ENCODE measurements around the gene MFAP4. TPM values are rescaled to one million over a fixed set of nuclear protein-coding genes. Genes with fewer than 3 reads are reported as not detected.

Gene MFAP4
- total and polyA plus RNA-seq, 5 donors from 2014 or later = not detected

DNA sequence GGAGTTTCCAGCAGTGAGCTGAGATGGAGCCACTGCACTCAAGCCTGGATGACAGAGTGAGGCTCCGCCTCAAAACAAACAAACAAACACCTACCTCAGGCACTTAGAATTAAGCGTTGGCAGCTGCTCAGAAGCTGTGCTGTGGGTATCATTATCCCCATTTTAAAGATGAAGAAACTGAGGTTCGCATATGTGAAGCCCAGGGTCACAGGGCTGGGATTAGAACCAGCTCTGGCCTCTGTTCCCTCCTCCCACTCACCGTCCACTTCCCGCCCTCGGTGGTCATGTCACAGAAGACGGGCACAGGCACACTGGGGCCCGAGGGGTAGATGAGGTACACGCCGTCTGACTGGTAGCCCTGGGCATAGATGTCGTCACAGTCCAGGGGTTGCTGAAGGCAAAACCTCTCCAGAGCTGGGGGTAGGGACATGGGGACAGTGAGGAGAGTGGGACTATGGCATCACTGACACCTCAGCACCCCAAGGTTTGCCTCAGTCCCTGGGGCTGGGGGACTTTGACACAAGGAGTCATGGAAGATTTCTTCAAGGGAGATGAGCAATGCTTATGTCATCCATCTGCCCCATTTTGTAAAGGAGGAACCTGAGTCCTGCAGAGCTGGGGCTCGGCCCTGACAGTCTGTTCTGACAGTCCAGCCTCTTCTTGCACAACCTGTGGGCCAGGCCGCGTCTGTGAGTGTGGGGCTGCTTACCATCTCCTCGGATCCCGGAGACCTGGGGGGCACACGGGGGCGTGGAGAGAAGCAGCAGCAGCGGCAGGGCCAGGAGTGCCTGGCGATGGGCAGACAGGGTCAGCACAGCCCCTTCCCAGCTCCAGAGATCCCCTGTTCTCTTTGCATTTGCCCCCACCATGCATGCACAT, 700 bp downstream of the MFAP4 start:
- ATAC-seq (ENCODE audit: low read depth in 2 of 2) = peak in 1 of 2 donors; percentile 8
- Histone ChIP-seq H3K9me3 (ENCODE audit: control insufficient read depth in 2 of 2, low read length in 2 of 2) (no peaks in the 10 kb centered on the region), H3K27ac (ENCODE audit: insufficient read depth, low read length, poor library complexity, severe bottlenecking) (no peak overlapping the region), H3K4me3 (ENCODE audit: low read depth, low read length) (no peak overlapping the region), H3K36me3 (ENCODE audit: control insufficient read depth, insufficient read depth, low read length) (peaks cover 22% of the 10 kb centered on the region), H3K27me3 (ENCODE audit: control insufficient read depth, insufficient read depth, low read length) (no peaks in the 10 kb centered on the region), H3K4me1 (ENCODE audit: control insufficient read depth, insufficient read depth, low read length, poor library complexity, severe bottlenecking) (no peaks in the 10 kb centered on the region)
- no peak for DNase-seq
- H3K27me3 Mint-ChIP-seq = no peaks in the 10 kb centered on the region
- H3K4me3 Mint-ChIP-seq = no peak overlapping the region
- no peaks in the 10 kb centered on the region for H3K9me3 Mint-ChIP-seq
- H3K36me3 Mint-ChIP-seq = peaks cover 17% of the 10 kb centered on the region
- peak overlapping the region in 2 of 3 donors; percentile 5 to 42 for H3K27ac Mint-ChIP-seq
- H3K4me1 Mint-ChIP-seq = peaks cover 0 to 5% (median 2%) of the 10 kb centered on the region in 4 donors

- no peak for ATAC-seq (ENCODE audit: low read depth in 2 of 2)
- Mint-ChIP-seq H3K27me3 (no peaks in the 10 kb centered on the region), H3K9me3 (no peaks in the 10 kb centered on the region), H3K36me3 (peaks cover 23% of the 10 kb centered on the region), H3K4me3 (no peak overlapping the region), H3K4me1 (peaks cover 0 to 5% (median 2%) of the 10 kb centered on the region in 4 donors), H3K27ac (no peak overlapping the region)
- DNase-seq = no peak
- no peaks in the 10 kb centered on the region for H3K9me3 ChIP-seq (ENCODE audit: control insufficient read depth in 2 of 2, low read length in 2 of 2)
- no peaks in the 10 kb centered on the region for H3K4me1 ChIP-seq (ENCODE audit: control insufficient read depth, insufficient read depth, low read length, poor library complexity, severe bottlenecking)
- H3K27ac ChIP-seq (ENCODE audit: insufficient read depth, low read length, poor library complexity, severe bottlenecking) = no peak overlapping the region
- peaks cover 28% of the 10 kb centered on the region for H3K36me3 ChIP-seq (ENCODE audit: control insufficient read depth, insufficient read depth, low read length)
- H3K4me3 ChIP-seq (ENCODE audit: low read depth, low read length) = no peak overlapping the region
- no peaks in the 10 kb centered on the region for H3K27me3 ChIP-seq (ENCODE audit: control insufficient read depth, insufficient read depth, low read length)
These were observed 1.4 kb downstream of the MFAP4 start for GRCh38 chr17:19385521-19385983.

DNA sequence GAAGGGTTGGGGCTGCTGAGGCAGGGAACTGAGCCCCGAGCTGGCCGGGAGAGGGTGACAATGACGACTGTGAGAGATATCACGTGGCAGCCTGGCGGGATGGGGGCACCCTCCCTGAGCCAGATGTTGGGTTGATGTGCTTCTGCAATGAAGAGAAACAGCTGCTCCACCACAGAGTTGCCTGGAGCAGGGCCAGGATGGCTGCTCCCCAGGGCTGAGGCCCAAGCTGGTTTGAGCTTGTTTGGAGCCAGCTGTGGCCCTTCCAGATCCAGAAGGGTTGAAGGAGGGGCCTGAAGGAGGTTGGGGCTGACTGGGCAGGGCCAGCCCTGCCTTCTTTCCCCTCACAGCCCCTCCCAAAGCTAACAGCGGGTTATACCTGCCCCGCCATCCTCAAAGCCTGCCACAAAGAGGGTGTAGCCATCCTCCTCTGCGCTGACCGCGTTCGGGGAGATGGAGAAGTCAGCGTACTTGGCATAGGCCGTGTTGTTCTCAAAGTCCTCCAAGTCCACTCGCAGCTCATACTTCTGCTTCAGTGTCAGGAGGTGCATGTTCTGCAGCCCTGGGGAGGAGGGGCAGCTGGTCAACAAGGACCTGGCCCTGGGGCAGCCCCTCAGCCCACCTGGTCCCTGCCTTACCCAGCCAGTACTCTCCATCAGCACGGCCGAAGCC, 2.1 kb downstream of the MFAP4 start:
- Histone ChIP-seq H3K4me1 (ENCODE audit: control insufficient read depth, insufficient read depth, low read length, poor library complexity, severe bottlenecking) (no peaks in the 10 kb centered on the region), H3K9me3 (ENCODE audit: control insufficient read depth in 2 of 2, low read length in 2 of 2) (no peaks in the 10 kb centered on the region), H3K27ac (ENCODE audit: insufficient read depth, low read length, poor library complexity, severe bottlenecking) (no peak overlapping the region), H3K36me3 (ENCODE audit: control insufficient read depth, insufficient read depth, low read length) (peaks cover 34% of the 10 kb centered on the region), H3K27me3 (ENCODE audit: control insufficient read depth, insufficient read depth, low read length) (no peaks in the 10 kb centered on the region), H3K4me3 (ENCODE audit: low read depth, low read length) (no peak overlapping the region)
- H3K4me3 Mint-ChIP-seq = peak overlapping the region in 1 of 4 donors; percentile 44
- DNase-seq (no peak), ATAC-seq (ENCODE audit: low read depth in 2 of 2) (no peak)
- peak overlapping the region in 1 of 3 donors; percentile 87 for H3K27ac Mint-ChIP-seq
- H3K27me3 Mint-ChIP-seq = no peaks in the 10 kb centered on the region
- H3K36me3 Mint-ChIP-seq = peaks cover 29% of the 10 kb centered on the region
- H3K4me1 Mint-ChIP-seq = peaks cover 0 to 5% (median 2%) of the 10 kb centered on the region in 4 donors
- H3K9me3 Mint-ChIP-seq = no peaks in the 10 kb centered on the region

GRCh38 chr17:19383681-19384470, 3.1 kb downstream of the MFAP4 start:
- no peaks in the 10 kb centered on the region for H3K27me3 Mint-ChIP-seq
- H3K36me3 Mint-ChIP-seq = peaks cover 32% of the 10 kb centered on the region

DNA sequence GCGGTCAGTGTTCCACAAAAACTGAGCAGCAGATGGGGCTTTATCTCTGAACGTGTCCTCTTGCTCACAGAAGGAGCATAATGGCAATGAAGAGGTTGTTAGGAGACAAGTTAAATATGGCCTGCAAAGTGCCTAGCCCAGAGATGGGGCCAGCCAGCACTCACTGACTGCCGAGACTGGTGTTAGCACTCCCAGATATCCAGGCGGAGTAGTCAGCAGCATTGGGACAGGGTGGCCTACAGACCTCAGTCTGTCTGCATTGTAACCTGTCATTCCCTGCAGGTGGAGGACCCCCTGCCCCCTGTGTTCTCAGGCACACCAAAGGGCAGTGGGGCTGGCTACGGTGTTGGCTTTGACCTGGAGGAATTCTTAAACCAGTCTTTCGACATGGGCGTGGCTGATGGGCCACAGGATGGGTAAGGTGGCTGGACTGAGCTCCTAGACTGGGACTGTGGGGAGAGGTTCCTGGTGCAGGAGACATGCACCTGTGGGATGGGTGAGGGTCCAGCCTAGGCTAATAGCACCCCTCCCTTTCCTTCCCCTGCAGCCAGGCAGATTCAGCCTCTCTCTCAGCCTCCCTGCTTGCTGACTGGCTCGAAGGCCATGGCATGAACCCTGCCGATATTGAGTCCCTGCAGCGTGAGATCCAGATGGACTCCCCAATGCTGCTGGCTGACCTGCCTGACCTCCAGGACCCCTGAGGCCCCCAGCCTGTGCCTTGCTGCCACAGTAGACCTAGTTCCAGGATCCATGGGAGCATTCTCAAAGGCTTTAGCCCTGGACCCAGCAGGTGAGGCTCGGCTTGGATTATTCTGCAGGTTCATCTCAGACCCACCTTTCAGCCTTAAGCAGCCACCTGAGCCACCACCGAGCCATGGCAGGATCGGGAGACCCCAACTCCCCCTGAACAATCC, 4.2 kb downstream of the MFAP4 start:
- Mint-ChIP-seq H3K27ac (no peak overlapping the region), H3K36me3 (peaks cover 32% of the 10 kb centered on the region), H3K9me3 (no peaks in the 10 kb centered on the region), H3K4me1 (peaks cover 0 to 10% (median 6%) of the 10 kb centered on the region in 4 donors), H3K4me3 (no peak overlapping the region), H3K27me3 (no peaks in the 10 kb centered on the region)
- Histone ChIP-seq H3K27me3 (ENCODE audit: control insufficient read depth, insufficient read depth, low read length) (no peaks in the 10 kb centered on the region), H3K4me1 (ENCODE audit: control insufficient read depth, insufficient read depth, low read length, poor library complexity, severe bottlenecking) (peaks cover 5% of the 10 kb centered on the region), H3K36me3 (ENCODE audit: control insufficient read depth, insufficient read depth, low read length) (peaks cover 34% of the 10 kb centered on the region), H3K27ac (ENCODE audit: insufficient read depth, low read length, poor library complexity, severe bottlenecking) (no peak overlapping the region), H3K9me3 (ENCODE audit: control insufficient read depth in 2 of 2, low read length in 2 of 2) (no peaks in the 10 kb centered on the region), H3K4me3 (ENCODE audit: low read depth, low read length) (no peak overlapping the region)
- DNase-seq = no peak
- ATAC-seq (ENCODE audit: low read depth in 2 of 2) = no peak

More at GRCh38 chr17:19383681-19384470, 3.1 kb downstream of the MFAP4 start:
- H3K27ac ChIP-seq (ENCODE audit: insufficient read depth, low read length, poor library complexity, severe bottlenecking) = no peak overlapping the region
- Mint-ChIP-seq H3K4me3 (no peak overlapping the region), H3K27ac (peak overlapping the region in 2 of 3 donors; percentile 31 to 87), H3K4me1 (peaks cover 0 to 10% (median 5%) of the 10 kb centered on the region in 4 donors), H3K9me3 (no peaks in the 10 kb centered on the region)
- H3K27me3 ChIP-seq (ENCODE audit: control insufficient read depth, insufficient read depth, low read length) = no peaks in the 10 kb centered on the region
- no peaks in the 10 kb centered on the region for H3K9me3 ChIP-seq (ENCODE audit: control insufficient read depth in 2 of 2, low read length in 2 of 2)
- DNase-seq (no peak), ATAC-seq (ENCODE audit: low read depth in 2 of 2) (no peak)
- H3K4me1 ChIP-seq (ENCODE audit: control insufficient read depth, insufficient read depth, low read length, poor library complexity, severe bottlenecking) = peaks cover under 1% of the 10 kb centered on the region
- H3K4me3 ChIP-seq (ENCODE audit: low read depth, low read length) = no peak overlapping the region
- peaks cover 34% of the 10 kb centered on the region for H3K36me3 ChIP-seq (ENCODE audit: control insufficient read depth, insufficient read depth, low read length)

- DNase-seq (no peak), ATAC-seq (ENCODE audit: low read depth in 2 of 2) (no peak)
- Histone ChIP-seq H3K9me3 (ENCODE audit: control insufficient read depth in 2 of 2, low read length in 2 of 2) (no peaks in the 10 kb centered on the region), H3K36me3 (ENCODE audit: control insufficient read depth, insufficient read depth, low read length) (peaks cover 34% of the 10 kb centered on the region), H3K4me3 (ENCODE audit: low read depth, low read length) (no peak overlapping the region), H3K4me1 (ENCODE audit: control insufficient read depth, insufficient read depth, low read length, poor library complexity, severe bottlenecking) (peaks cover 12% of the 10 kb centered on the region), H3K27me3 (ENCODE audit: control insufficient read depth, insufficient read depth, low read length) (no peaks in the 10 kb centered on the region), H3K27ac (ENCODE audit: insufficient read depth, low read length, poor library complexity, severe bottlenecking) (no peak overlapping the region)
- Mint-ChIP-seq H3K27ac (no peak overlapping the region), H3K27me3 (no peaks in the 10 kb centered on the region), H3K9me3 (no peaks in the 10 kb centered on the region), H3K4me3 (no peak overlapping the region), H3K4me1 (peaks cover 4 to 16% (median 11%) of the 10 kb centered on the region in 4 donors), H3K36me3 (peaks cover 32% of the 10 kb centered on the region)
These were observed 5.1 kb downstream of the MFAP4 start for GRCh38 chr17:19381741-19382444.

Measured in CD4-positive, CD25-positive, alpha-beta regulatory T cell (primary cell).